CD4-positive, alpha-beta T cell treated with Interleukin-6 at 100 ng/mL for 8 hours (primary cell): Measurements from ENCODE around the gene HOXD9.

Experiments
- DNase-seq: peaks from one replicate; pipeline ENCODE4 v3.0.0-alpha.2; 2020; ENCODE audit warnings: mixed read lengths, low spot score

HOXD9 gene

GRCh38 chr2:176098366-176099158 is 24.0 kb upstream of the HOXD9 start:
- no peak for DNase-seq

GRCh38 chr2:176099159-176099727 is 23.3 kb upstream of the HOXD9 start:
- DNase-seq, result no peak

- no peak for DNase-seq
These were observed 22.6 kb upstream of the HOXD9 start, which contains the start of gene HOXD12 for GRCh38 chr2:176099728-176100546. TSS of gene HOXD12 (plus strand) at chr2:176099795. CDS start at chr2:176099802, 7 bp downstream.

- DNase-seq, result no peak
These were observed 21.9 kb upstream of the HOXD9 start for GRCh38 chr2:176100547-176101140.

- DNase-seq, result no peak
These were observed 21.2 kb upstream of the HOXD9 start for GRCh38 chr2:176101216-176101830.

GRCh38 chr2:176101842-176102241 is 20.7 kb upstream of the HOXD9 start:
- no peak for DNase-seq

GRCh38 chr2:176102309-176102866 is 20.1 kb upstream of the HOXD9 start:
- DNase-seq, result no peak

GRCh38 chr2:176103194-176103593 is 19.3 kb upstream of the HOXD9 start:
- no peak for DNase-seq

- no peak for DNase-seq
These were observed 18.7 kb upstream of the HOXD9 start for GRCh38 chr2:176103742-176104315.

GRCh38 chr2:176104316-176105077 is 18.0 kb upstream of the HOXD9 start:
- DNase-seq, result no peak

- DNase-seq, result no peak
These were observed 17.3 kb upstream of the HOXD9 start for GRCh38 chr2:176105078-176105729.

GRCh38 chr2:176105730-176106580 is 16.6 kb upstream of the HOXD9 start:
- DNase-seq, result no peak

GRCh38 chr2:176106581-176107539 is 15.7 kb upstream of the HOXD9 start, which contains the start of gene HOXD11:
TSS of gene HOXD11 (plus strand) at chr2:176107280. CDS start at chr2:176107356, 76 bp downstream.
- DNase-seq, result no peak

- no peak for DNase-seq
These were observed 14.8 kb upstream of the HOXD9 start for GRCh38 chr2:176107731-176108181.

GRCh38 chr2:176109192-176109901 is 13.2 kb upstream of the HOXD9 start:
- no peak for DNase-seq

- no peak for DNase-seq
These were observed 12.6 kb upstream of the HOXD9 start for GRCh38 chr2:176109946-176110345.
